Activated CD4-positive, CD25-positive, alpha-beta regulatory T cell treated with anti-CD3 and anti-CD28 coated beads, Interleukin-2, amount 50 U/mL, for 72 hours (primary cell): ENCODE measurements around the gene PALLD.
"Not testable (repeated sequence)": the region's sequence is repeated elsewhere in the genome, so short reads cannot be mapped to it uniquely, and the experiment has no call there.

Experiments used
- DNase-seq: peaks from one replicate; pipeline ENCODE4 v3.0.0; 2021

Gene PALLD

GRCh38 chr4:168776382-168776781 is 279.5 kb downstream of the PALLD start:
- no peak for DNase-seq

- no peak for DNase-seq
Observed at GRCh38 chr4:168777277-168777965, 280.6 kb downstream of the PALLD start.

DNA sequence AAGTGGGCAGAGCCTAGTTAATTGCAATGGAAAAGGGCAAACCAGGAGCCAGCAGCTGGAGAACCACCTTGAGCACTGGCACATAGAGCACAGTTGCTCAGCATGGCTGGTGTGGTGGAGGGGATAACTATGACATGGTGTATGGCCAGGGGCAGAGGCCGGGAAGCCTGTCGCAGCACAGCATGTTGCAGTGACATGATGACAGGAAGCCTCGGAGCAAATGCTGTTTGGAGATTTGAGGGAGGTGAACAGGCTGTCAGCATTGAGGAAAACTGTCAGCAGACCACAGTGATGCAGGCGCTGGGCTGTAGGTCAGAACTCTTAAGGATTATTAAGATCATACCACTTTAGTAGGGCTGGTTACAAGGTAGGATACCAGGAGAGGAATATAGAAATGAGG is 284.5 kb downstream of the PALLD start:
- no peak for DNase-seq

GRCh38 chr4:168781926-168782325 is 285.1 kb downstream of the PALLD start:
- DNase-seq, result no peak

DNA sequence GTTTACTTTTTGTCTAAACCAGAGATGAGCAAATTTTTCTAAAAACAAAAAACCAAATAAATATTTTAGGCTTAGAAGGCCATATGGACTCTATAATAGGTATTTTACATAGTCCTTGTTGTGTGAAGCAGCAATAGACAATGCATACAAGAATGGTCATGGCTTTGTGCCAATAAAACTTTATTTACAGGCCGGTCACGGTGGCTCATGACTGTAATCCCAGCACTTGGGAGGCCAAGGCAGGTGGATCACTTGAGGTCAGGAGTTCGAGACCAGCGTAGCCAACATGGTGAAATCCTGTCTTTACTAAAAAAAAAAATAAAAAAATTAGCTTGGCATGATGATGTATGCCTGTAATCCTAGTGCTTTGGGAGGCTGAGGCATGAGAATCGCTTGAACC is 285.6 kb downstream of the PALLD start:
- DNase-seq, result no peak

- no peak for DNase-seq
Observed at GRCh38 chr4:168784786-168785461, 288.1 kb downstream of the PALLD start.

GRCh38 chr4:168787334-168787733 is 290.5 kb downstream of the PALLD start:
- no peak for DNase-seq

DNA sequence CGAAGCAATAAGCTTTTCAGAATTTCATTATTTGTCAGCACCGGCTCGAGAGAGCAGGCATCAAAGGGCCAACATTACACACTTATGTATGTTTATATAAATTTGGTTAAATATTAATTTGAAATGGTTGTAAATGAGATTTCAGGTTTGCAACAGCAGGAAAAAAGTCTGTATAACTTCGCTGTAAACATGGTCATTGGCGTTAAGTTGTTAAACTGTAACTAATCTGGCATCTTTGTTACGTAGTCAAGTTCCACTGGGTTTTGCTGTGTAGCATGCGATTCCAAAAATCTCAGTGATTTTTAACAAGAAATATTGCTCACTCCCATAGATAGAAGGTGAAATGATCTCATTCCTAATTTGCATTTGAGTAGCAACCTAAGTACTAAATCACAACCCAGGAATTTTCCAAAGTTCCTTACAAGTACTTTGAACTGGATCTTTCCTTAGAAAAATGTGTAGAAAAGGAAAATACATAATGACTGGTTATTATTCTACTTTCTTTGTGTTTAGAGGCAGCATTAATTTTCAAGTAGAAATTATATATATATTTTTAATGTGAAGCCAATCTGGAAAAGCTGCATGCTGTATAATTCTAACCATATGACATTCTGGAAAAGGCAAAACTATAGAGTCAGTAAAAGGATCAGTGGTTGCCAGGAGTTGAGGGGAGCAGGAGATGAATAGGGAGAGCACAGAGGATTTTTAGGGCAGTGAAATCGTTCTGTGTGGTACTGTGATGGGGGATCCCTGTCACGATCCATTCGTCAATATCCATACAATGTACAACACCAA is 291.1 kb downstream of the PALLD start:
- DNase-seq, result no peak

- DNase-seq, result no peak
Observed at GRCh38 chr4:168790898-168791297, 294.0 kb downstream of the PALLD start.

- DNase-seq, result no peak
Observed at GRCh38 chr4:168791376-168791775, 294.5 kb downstream of the PALLD start.

- no peak for DNase-seq
Observed at GRCh38 chr4:168793542-168793941, 296.7 kb downstream of the PALLD start.

DNA sequence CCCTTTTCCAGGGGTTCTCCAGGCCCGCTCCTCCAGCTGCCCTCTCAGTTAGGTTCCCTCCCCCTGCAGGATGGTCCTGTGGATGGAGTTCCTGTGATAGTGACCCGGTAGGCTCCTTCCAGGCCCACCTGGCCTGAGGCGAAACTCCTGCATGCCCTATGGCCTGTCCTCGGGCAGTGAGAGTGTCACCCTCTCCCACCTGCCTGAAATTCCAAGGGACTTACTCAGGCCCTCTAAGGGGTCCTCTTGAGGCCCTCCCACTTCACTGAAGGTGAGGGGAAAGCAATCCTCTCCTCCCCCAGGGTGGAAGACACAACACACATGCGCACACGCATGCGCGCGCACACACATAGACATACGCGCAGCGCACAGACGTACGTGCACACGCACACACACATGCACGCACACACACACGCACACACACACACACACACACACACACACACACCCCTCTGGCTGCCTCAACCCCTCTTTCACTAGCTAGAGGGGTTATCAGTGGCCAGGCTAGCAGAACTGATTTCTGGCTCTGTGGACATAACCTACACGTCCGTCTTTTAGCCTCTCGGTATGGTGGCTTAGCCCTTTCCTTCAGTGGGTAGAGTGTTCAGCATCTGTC is 297.3 kb downstream of the PALLD start:
- no peak for DNase-seq

DNA sequence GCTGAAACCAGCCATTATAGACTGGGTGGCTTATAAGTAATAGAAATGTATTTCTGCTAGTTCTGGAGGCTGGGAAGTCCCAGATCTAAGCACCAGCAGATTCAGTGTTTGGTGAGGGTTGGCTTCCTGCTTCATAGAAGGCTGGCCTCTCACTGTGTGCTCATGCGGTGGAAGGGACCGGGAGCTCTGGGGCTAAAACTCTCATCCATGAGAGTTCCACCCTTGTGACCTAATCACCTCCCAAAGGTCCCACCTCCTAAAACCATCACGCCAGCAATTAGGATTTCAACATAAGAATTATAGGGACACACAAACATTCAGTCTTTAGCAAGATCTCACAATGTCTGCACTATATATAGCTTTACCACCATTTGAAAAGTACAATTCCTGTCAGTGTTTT is 298.0 kb downstream of the PALLD start:
- no peak for DNase-seq

DNA sequence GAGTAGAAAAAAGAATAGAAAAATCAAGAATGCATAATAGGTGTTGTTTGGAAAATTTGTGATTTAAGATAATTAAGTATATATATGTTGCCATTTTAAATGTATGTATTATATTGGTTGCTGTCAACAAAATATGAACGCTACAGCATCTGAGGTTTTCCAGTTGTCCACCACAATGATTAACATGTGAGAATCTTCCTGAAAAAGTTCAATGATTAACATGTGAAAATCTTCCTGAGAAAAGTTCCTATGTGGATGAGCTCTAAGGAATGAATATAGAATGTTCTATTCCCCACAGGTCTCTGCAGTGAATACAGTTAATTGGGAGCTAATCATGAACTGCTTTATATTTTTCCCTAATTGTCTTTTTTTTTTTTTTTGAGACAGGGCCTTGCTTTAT is 298.5 kb downstream of the PALLD start:
- DNase-seq, result no peak

DNA sequence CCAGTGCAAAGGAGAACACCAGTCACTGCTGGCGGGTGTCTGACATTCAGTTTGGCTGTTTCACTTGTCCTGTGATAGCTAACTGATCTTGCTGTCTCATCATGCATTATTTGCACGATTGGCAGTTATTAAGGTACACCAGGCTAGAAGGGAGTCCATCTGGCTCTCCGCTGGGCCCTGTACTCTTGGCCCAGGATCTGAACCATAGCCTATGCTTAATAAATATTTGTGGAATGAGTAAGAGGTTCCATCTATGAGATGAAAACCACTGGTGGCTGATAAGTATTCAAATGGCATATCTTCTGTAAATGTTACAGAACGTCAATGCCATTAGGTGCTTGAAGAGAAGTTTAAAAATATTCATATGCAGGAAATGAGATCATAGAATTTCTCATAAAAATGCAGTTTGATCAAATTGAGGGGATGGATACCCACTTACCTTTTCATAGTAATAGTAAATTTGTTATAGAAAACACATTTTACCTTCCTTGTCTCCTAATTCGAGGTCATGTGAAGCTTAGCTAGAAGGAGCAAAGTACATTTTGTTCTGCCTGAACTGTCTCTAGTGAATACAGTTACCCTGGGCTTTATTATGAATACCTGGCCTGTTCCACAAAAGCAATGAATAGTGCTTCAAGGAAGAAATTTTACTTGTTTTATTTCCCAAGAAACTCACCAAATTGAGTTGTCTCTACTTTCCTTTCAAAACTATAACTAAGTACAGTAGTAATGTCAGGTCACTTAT is 299.7 kb downstream of the PALLD start:
- no peak for DNase-seq

- DNase-seq, result no peak
Observed at GRCh38 chr4:168797194-168797593, 300.3 kb downstream of the PALLD start.

DNA sequence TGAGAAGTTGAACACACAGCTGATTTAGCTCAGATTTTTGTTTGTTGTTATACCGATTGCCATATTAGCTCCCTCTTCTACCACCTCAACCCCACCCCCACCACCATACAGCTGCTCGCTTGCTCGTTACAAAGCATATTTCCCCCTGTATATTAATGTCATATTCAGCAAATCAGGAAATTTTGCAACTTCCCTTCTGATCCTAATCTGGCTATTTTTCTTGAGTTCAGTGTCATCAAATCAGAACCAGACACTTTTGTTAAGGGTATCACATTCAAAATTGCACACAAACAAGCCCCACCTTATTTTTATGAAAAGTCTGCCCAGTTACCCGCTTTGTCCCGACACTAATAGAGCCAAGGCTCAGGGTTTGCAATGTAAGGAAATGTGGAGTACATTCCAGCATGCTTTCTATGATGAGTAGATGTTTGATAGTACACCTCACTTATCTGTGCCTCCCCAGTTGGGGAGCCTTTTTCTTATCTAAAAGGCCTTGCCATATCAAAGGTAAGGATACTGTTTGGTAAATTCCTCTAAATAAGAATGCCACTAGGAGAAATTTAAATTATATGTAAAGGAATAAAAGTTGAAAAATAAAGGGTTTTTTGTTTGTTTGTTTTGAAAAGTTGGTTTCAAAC is 301.0 kb downstream of the PALLD start:
- DNase-seq, result no peak

- DNase-seq, result no peak
Observed at GRCh38 chr4:168800926-168801325, 304.1 kb downstream of the PALLD start.

DNA sequence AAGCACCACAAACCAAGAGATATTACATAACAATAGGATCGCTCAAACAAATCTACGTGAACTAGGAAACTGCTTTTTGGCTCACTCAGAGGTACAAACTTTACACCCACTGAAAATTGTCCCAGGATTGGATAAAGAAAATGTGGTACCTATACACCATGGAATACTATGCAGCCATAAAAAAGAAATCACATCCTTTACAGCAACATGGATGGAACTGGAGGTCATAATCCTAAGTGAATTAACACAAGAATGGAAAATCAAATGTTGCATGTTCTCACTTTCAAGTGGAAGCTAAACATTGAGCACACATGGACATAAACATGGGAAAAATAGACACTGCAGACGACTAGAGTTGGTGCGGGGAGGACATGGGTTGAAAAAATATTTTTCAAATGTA is 305.4 kb downstream of the PALLD start:
- no peak for DNase-seq

DNA sequence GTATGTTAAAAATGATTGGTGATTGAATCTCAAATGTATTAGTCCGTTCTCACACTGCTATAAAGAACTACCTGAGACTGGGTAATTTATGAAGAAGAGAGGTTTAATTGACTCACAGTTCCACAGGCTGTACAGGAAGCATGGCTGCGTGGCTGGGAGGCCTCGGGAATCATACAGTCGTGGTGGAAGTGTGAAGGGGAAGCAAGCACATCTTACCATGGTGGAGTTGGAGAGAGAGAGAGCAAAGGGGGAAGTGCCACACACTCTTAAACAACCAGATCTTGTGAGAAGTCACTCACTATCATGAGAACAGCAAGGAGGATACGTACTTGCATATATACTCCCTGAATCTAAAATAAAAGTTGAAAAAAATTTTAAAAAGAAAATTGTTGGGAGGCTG is 306.2 kb downstream of the PALLD start:
- DNase-seq, result not testable (repeated sequence)

DNA sequence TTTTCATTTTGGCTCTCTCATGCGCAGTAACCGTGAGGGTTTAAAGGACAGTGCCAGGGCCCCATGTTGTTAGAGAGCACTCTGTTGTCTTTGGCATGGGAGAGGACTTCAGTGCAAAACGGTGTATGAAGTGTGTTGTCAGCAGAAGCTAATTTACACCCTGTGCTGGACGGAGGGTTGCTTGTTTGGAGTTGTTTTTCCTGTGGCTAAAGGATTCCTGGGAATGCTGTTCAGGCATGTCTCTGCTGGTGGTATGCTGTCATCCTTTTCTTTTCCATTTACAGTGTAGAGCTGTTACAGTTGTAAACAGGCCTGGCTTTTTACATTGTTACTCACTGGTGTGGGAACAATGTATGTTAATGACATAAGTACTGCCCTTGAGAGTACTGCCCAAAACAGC is 306.9 kb downstream of the PALLD start:
- no peak for DNase-seq

GRCh38 chr4:168804146-168804545 is 307.3 kb downstream of the PALLD start:
- DNase-seq, result no peak
